ENCODE data around the gene SLC46A2.
A peak's percentile ranks its signal among the peaks of the same experiment; 100 is the strongest.

SLC46A2 gene

GRCh38 chr9:112900901-112901300 is 10.2 kb upstream of the SLC46A2 start:
- TF ChIP-seq JUND (IDR thresholded peaks at IDR 0.05; ENCODE audit: low read depth): no peak
- DNase-seq (ENCODE audit: low read depth in 1 of 2, low spot score in 1 of 2): no peak
- in situ Hi-C loops (cut with HindIII; ENCODE audit: low pct_unique_long_range_greater_than_20kb, low sequenced_read_pairs): no loop called here

DNA sequence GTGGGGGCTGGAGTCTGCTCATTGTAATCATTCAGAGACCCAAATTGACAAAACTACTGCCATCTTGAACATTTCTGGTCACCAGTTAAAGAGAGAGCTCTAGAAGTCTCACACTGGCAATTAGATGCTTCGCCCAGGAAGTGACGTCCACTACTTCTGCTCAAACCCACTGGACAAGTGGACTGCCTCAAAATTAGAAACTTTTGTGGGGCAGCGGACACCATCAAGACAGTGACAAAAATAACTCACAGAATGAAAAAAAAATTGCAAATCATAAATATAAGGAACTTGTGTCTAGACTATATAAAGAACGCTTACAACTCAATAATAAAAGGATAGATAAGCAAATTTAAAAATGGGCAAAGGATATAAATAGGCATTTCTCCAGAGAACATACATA is 9.8 kb upstream of the SLC46A2 start:
- no peak for DNase-seq (ENCODE audit: low read depth in 1 of 2, low spot score in 1 of 2)
- no peak for TF ChIP-seq JUND (IDR thresholded peaks at IDR 0.05; ENCODE audit: low read depth)
- in situ Hi-C loops (cut with HindIII; ENCODE audit: low pct_unique_long_range_greater_than_20kb, low sequenced_read_pairs): no loop called here

DNA sequence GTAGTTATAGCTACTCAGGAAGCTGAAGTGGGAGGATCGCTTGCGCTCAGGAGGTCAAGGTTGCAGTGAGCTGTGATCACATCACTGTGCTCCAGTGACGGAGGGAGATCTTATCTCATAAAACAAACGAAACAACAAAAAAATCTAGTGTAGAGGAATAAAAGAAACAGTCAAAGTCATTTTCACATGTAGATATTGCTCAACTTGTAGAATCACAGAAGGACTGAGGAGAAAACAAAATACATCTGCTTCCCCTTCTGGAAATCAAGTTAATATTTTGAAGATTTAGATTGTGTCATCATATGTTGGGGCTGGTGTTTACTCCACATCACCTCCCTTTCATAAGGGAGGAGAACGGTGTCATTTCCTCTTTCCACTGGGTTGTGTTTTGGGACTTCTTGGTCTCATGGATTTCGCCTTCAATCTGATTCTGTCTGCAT is 8.2 kb upstream of the SLC46A2 start:
- TF ChIP-seq JUND (IDR thresholded peaks at IDR 0.05; ENCODE audit: low read depth): no peak
- DNase-seq (ENCODE audit: low read depth in 1 of 2, low spot score in 1 of 2): peak in 1 of 2 experiments; percentile 15
- in situ Hi-C loops (cut with HindIII; ENCODE audit: low pct_unique_long_range_greater_than_20kb, low sequenced_read_pairs): no loop called here

DNA sequence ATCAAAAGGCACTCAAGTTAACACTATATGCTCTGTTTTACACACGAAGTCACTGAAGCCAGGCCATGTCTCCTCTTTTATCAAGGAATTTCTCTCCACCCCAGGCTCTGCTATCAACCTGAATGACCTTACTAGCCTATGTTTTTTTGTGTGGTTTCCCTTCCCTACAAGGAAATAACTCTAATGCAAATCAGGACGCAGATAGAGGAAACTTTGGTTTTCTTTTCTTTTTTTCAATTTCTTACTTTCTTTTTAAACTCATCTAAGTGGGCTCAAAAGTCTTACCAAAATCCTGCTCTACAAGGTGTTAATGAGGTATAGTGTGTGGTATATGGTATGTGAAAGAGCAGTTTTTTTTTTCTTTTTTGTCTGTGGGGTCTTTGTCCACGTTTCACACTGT is 5.5 kb upstream of the SLC46A2 start:
- in situ Hi-C loops (cut with HindIII; ENCODE audit: low pct_unique_long_range_greater_than_20kb, low sequenced_read_pairs): no loop called here
- no peak for DNase-seq (ENCODE audit: low read depth in 1 of 2, low spot score in 1 of 2)
- TF ChIP-seq JUND (IDR thresholded peaks at IDR 0.05; ENCODE audit: low read depth): no peak

DNA sequence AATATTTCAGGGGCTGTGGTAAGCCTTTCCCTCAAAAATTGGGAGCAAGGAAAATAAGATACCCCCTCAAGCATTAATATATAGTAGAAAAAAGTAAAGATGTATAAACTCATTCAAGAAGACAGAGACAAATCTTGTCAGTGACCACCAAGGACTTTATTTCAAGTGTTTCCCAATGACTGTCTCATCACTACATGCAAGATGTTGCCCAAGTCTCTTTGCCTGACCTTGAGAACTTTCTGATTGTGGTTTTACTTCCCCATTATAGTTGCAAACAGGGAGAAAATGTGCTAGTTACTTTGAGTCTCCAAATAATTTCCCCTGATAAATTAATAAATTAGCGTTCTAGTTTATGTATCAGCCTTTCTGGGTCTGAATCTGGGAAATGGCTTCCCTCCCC is 4.0 kb upstream of the SLC46A2 start:
- no peak for TF ChIP-seq JUND (IDR thresholded peaks at IDR 0.05; ENCODE audit: low read depth)
- in situ Hi-C loops (cut with HindIII; ENCODE audit: low pct_unique_long_range_greater_than_20kb, low sequenced_read_pairs): no loop called here
- DNase-seq (ENCODE audit: low read depth in 1 of 2, low spot score in 1 of 2): no peak

GRCh38 chr9:112894041-112894440 is 3.4 kb upstream of the SLC46A2 start:
- no peak for DNase-seq (ENCODE audit: low read depth in 1 of 2, low spot score in 1 of 2)
- no peak for TF ChIP-seq JUND (IDR thresholded peaks at IDR 0.05; ENCODE audit: low read depth)

DNA sequence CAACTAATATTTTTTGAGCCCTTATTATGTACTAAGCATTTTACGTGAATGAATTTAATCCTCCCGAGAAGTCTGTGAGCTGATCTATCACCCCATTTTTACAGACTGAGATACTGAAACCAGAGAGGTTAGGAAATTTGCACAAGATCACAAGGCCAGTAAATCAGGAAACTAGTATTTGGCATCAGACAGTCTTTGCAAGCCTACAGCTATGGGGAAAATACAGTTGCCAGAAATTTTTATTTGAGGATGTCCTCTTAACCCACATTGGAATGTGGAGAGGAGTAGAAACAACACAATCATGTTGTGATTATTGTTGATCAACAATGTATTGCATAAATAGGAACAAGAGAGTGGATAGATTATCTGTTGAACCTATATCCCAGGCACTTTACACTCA is 2.3 kb upstream of the SLC46A2 start:
- DNase-seq (ENCODE audit: low read depth in 1 of 2, low spot score in 1 of 2): no peak
- no peak for TF ChIP-seq JUND (IDR thresholded peaks at IDR 0.05; ENCODE audit: low read depth)
- in situ Hi-C loops (cut with HindIII; ENCODE audit: low pct_unique_long_range_greater_than_20kb, low sequenced_read_pairs): no loop called here

More at GRCh38 chr9:112894041-112894440, 3.4 kb upstream of the SLC46A2 start:
- in situ Hi-C loops (cut with HindIII; ENCODE audit: low pct_unique_long_range_greater_than_20kb, low sequenced_read_pairs): no loop called here

GRCh38 chr9:112891521-112891920 is 845 bp upstream of the SLC46A2 start:
- in situ Hi-C loops (cut with HindIII; ENCODE audit: low pct_unique_long_range_greater_than_20kb, low sequenced_read_pairs): no loop called here
- DNase-seq (ENCODE audit: low read depth in 1 of 2, low spot score in 1 of 2): no peak
- TF ChIP-seq JUND (IDR thresholded peaks at IDR 0.05; ENCODE audit: low read depth): no peak

DNA sequence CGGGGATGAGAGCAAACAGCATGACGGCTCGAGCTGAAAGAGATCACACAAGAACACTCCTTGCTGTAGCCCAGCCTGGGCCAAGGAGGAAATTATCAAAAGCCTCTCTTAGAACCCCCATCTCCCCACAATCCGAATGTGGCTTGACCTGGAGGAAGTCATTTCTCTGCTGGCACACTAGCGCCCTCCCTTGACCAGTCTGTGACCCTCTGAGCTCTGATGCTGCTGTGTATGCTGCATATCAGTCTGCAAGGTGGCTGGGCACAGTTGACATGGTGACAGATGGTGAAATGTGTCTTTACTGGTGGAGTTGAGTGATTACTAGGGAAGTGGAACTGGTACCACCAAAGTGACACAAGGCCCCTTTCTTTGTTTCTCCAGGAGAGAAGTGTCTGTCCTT is 3.3 kb downstream of the SLC46A2 start:
- in situ Hi-C loops (cut with HindIII; ENCODE audit: low pct_unique_long_range_greater_than_20kb, low sequenced_read_pairs): no loop called here

DNA sequence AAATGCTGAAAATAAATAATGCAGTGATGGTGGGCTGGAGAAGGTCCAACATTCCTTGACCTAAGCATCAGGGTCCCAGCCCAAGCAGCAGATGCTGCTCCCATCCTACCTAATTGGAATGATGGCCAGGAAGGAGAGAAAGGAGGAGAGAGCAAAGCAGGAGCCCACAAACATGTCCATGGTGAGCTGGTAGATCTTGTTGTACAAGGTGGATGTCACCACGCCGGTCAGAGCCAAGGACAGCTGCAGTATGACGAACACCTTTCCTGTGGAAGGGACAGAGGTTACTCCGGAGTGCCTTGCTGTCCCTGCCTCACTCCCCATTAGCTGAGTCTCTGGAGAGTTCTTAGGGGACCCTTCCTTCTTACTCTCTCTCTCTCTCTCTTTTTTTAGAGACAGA is 4.3 kb downstream of the SLC46A2 start:
- peak in 1 of 2 experiments; percentile 75 for DNase-seq (ENCODE audit: low read depth in 1 of 2, low spot score in 1 of 2)
- in situ Hi-C loops (cut with HindIII; ENCODE audit: low pct_unique_long_range_greater_than_20kb, low sequenced_read_pairs): no loop called here
- TF ChIP-seq JUND (IDR thresholded peaks at IDR 0.05; ENCODE audit: low read depth): no peak

More for the DNA sequence above, 3.3 kb downstream of the SLC46A2 start:
- TF ChIP-seq JUND (IDR thresholded peaks at IDR 0.05; ENCODE audit: low read depth): no peak
- DNase-seq (ENCODE audit: low read depth in 1 of 2, low spot score in 1 of 2): peak in 1 of 2 experiments; percentile 37

- TF ChIP-seq JUND (IDR thresholded peaks at IDR 0.05; ENCODE audit: low read depth): no peak
- DNase-seq (ENCODE audit: low read depth in 1 of 2, low spot score in 1 of 2): no peak
- in situ Hi-C loops (cut with HindIII; ENCODE audit: low pct_unique_long_range_greater_than_20kb, low sequenced_read_pairs): no loop called here
These were observed 5.4 kb downstream of the SLC46A2 start for GRCh38 chr9:112885324-112885723.

GRCh38 chr9:112884721-112885120 is 6.0 kb downstream of the SLC46A2 start:
- no peak for TF ChIP-seq JUND (IDR thresholded peaks at IDR 0.05; ENCODE audit: low read depth)
- in situ Hi-C loops (cut with HindIII; ENCODE audit: low pct_unique_long_range_greater_than_20kb, low sequenced_read_pairs): no loop called here

DNA sequence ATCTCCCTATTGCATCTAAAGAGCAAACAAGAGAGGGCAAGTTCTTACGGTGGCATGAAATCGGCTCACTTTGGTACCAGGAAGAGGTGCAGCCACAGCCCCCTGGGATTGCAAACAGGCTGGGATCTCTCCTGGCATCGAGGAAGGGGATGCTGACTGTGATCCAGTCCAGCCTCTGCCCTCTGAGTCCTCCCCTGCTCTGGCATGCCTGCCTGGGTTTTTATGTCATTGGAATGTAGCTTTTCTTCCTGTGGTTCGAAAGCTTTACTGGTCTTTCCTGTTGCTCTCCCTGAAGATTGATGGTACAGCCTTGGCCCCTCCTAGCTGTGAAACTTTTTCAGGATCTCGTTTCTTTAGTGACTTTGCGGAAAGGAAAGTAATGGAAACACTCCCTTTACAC is 6.6 kb downstream of the SLC46A2 start:
- in situ Hi-C loops (cut with HindIII; ENCODE audit: low pct_unique_long_range_greater_than_20kb, low sequenced_read_pairs): no loop called here
- peak; percentile 70 to 83 for DNase-seq (ENCODE audit: low read depth in 1 of 2, low spot score in 1 of 2)
- no peak for TF ChIP-seq JUND (IDR thresholded peaks at IDR 0.05; ENCODE audit: low read depth)

More at GRCh38 chr9:112884721-112885120, 6.0 kb downstream of the SLC46A2 start:
- DNase-seq (ENCODE audit: low read depth in 1 of 2, low spot score in 1 of 2): no peak

DNA sequence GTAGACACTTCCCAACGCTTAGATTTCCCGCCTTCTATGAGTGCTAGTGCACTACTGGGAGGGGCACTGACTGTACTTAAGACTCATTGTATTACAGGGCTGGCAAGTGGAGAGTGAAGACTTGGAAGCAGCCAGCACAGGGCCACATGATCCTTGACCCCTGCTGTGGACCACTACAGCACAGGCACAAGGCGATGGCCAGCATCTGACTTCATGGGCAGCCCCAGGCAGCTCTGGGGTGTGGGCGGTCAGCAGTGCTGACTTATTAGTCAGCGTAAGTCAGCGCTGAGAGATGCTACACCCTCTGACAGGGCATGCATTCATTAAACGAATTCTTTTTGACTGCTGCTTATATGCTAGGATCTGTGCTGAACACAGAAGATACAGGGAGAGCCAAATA is 9.3 kb downstream of the SLC46A2 start:
- no peak for TF ChIP-seq JUND (IDR thresholded peaks at IDR 0.05; ENCODE audit: low read depth)
- DNase-seq (ENCODE audit: low read depth in 1 of 2, low spot score in 1 of 2): no peak
- in situ Hi-C loops (cut with HindIII; ENCODE audit: low pct_unique_long_range_greater_than_20kb, low sequenced_read_pairs): no loop called here

Measured in T47D (cell line).